ENCODE data around the gene CLDN4.

GRCh38 chr7:73847941-73848723 lies 17.3 kb downstream of the CLDN4 start:
- TF ChIP-seq CTCF (IDR thresholded peaks at IDR 0.05) (no peak), POLR2AphosphoS5 (IDR thresholded peaks at IDR 0.05; ENCODE audit: insufficient read depth in 1 of 2, low read depth in 1 of 2) (no peak), POLR2A (IDR thresholded peaks at IDR 0.05) (no peak)

Data from vagina (tissue), 2 donors.